Natural killer cell (primary cell): ENCODE measurements around the gene TTC39B. TPM values are rescaled to one million over a fixed set of nuclear protein-coding genes. Genes with fewer than 3 reads are reported as not detected.
"Not testable (repeated sequence)": the region's sequence is repeated elsewhere in the genome, so short reads cannot be mapped to it uniquely, and the experiment has no call there.

Source experiments
- ATAC-seq, 3 donors: fragments of 150-1000 bp in 2 of 3; fragments of 200-7000 bp in 1 of 3; cut with Tn5 transposase; 1 replicate in 1 of 3; 2 replicates in 2 of 3; pipeline ENCODE4 v1.10.0; 2021; ENCODE audit warnings: mild to moderate bottlenecking in 2 of 3, moderate library complexity in 2 of 3
- DNase-seq, 2 donors: peaks; one replicate each; pipeline versions ENCODE4 v3.0.0 to v3.0.0-alpha.2; 2013 to 2021; ENCODE audit warnings: mixed read lengths in 1 of 2
- H3K27ac ChIP-seq: one replicate; pipeline ENCODE4 v1.5.1; 2013; ENCODE audit warnings: mild to moderate bottlenecking, low read length
- H3K27me3 ChIP-seq: one replicate; pipeline ENCODE4 v1.6.1; 2013; ENCODE audit warnings: low read length; ENCODE audit not compliant: control insufficient read depth, insufficient read depth
- H3K36me3 ChIP-seq: one replicate; pipeline ENCODE4 v1.6.1; 2013; ENCODE audit warnings: low read length; ENCODE audit not compliant: control insufficient read depth, insufficient read depth
- H3K4me1 ChIP-seq: one replicate; pipeline ENCODE4 v1.6.1; 2013; ENCODE audit warnings: low read length; ENCODE audit not compliant: control insufficient read depth, insufficient read depth
- H3K4me3 ChIP-seq: one replicate; pipeline ENCODE4 v1.5.1; 2013; ENCODE audit warnings: low read length
- H3K9me3 ChIP-seq: one replicate; pipeline ENCODE4 v1.6.1; 2013; ENCODE audit warnings: low read length; ENCODE audit not compliant: control insufficient read depth, insufficient read depth
- H3K27ac Mint-ChIP-seq, 2 donors: one replicate each; pipeline ENCODE4 v1.8.0; 2022; ENCODE audit warnings: mild to moderate bottlenecking in 2 of 2, mixed read lengths in 2 of 2, moderate library complexity in 1 of 2
- H3K27me3 Mint-ChIP-seq, 2 donors: one replicate each; pipeline ENCODE4 v1.8.0; 2022; ENCODE audit warnings: low read depth in 2 of 2, mixed read lengths in 2 of 2
- H3K36me3 Mint-ChIP-seq: one replicate; pipeline ENCODE4 v1.8.0; 2022; ENCODE audit warnings: mixed read lengths
- H3K4me1 Mint-ChIP-seq, 2 donors: one replicate each; pipeline ENCODE4 v1.8.0; 2022; ENCODE audit warnings: mixed read lengths in 2 of 2
- H3K4me3 Mint-ChIP-seq: one replicate; pipeline ENCODE4 v1.8.0; 2022; ENCODE audit warnings: mild to moderate bottlenecking, moderate library complexity, mixed read lengths
- H3K9me3 Mint-ChIP-seq, 2 donors: one replicate each; pipeline ENCODE4 v1.8.0; 2022; ENCODE audit warnings: mixed read lengths in 2 of 2
- CTCF ChIP-seq: fragments of 200-600 bp; IDR thresholded peaks from one replicate; pipeline ENCODE4 v1.8.0; 2022; ENCODE audit warnings: antibody characterized with exemption
- WGBS: methylation state at CpG from one replicate; pipeline ENCODE4 v1.1.7; 2013; ENCODE audit warnings: missing lambda C conversion rate; ENCODE audit not compliant: insufficient coverage; 5-methylcytosine and 5-hydroxymethylcytosine counted together
- intact Hi-C: fragments of 100-400 bp; cut with micrococcal nuclease; formaldehyde crosslinking; loops from one replicate; pipeline ENCODE4 v1.14.2; 2022
- total RNA-seq, 4 donors: library from RNA; stranded (reverse); fragments of 120-200 nt in 1 of 4; gene quantifications; one replicate each; pipeline versions ENCODE4 v1.2.3 to v1.2.4, GENCODE V29; 2013 to 2022

The TTC39B gene
- total RNA-seq, 3 donors from 2014 or later (not counting 1 experiment from before 2014, with no cell fraction given), result 51.2 to 65.1 (median 54.2) TPM

GRCh38 chr9:15329539-15330109, 22.6 kb upstream of the TTC39B start:
- Histone ChIP-seq H3K4me3 (no peak overlapping the region), H3K27ac (no peak overlapping the region), H3K9me3 (no peaks in the 10 kb centered on the region), H3K36me3 (no peaks in the 10 kb centered on the region), H3K4me1 (no peaks in the 10 kb centered on the region), H3K27me3 (no peaks in the 10 kb centered on the region)
- no peak overlapping the region for H3K27ac Mint-ChIP-seq
- H3K9me3 Mint-ChIP-seq, result no peaks in the 10 kb centered on the region
- peaks cover 10 to 13% of the 10 kb centered on the region in 2 donors for H3K27me3 Mint-ChIP-seq
- no peaks in the 10 kb centered on the region for H3K36me3 Mint-ChIP-seq
- no peaks in the 10 kb centered on the region for H3K4me1 Mint-ChIP-seq
- H3K4me3 Mint-ChIP-seq, result no peak overlapping the region
- intact Hi-C loops, result no loop called here
- 98% methylated on average over 4 of the region's 4 CpGs for WGBS
- TF ChIP-seq CTCF, result no peak
- DNase-seq, result no peak
- ATAC-seq, result no peak

GRCh38 chr9:15328946-15329345, 21.9 kb upstream of the TTC39B start:
- Histone ChIP-seq H3K4me3 (no peak overlapping the region), H3K27me3 (no peaks in the 10 kb centered on the region), H3K36me3 (no peaks in the 10 kb centered on the region), H3K4me1 (no peaks in the 10 kb centered on the region), H3K27ac (no peak overlapping the region), H3K9me3 (peaks cover under 1% of the 10 kb centered on the region)
- ATAC-seq (no peak), DNase-seq (no peak)
- H3K4me3 Mint-ChIP-seq, result no peak overlapping the region
- peaks cover 7 to 9% of the 10 kb centered on the region in 2 donors for H3K27me3 Mint-ChIP-seq
- no peak for TF ChIP-seq CTCF
- WGBS, result 85% methylated on average over 1 of the region's 1 CpG
- intact Hi-C loops, result no loop called here
- no peaks in the 10 kb centered on the region for H3K9me3 Mint-ChIP-seq
- H3K4me1 Mint-ChIP-seq, result no peaks in the 10 kb centered on the region
- H3K27ac Mint-ChIP-seq, result no peak overlapping the region
- H3K36me3 Mint-ChIP-seq, result peaks cover 6% of the 10 kb centered on the region

GRCh38 chr9:15322695-15323094, 15.7 kb upstream of the TTC39B start:
- H3K9me3 ChIP-seq, result peaks cover 11% of the 10 kb centered on the region
- H3K4me1 ChIP-seq, H3K27ac ChIP-seq, intact Hi-C loops, H3K27me3 Mint-ChIP-seq, H3K9me3 Mint-ChIP-seq, DNase-seq, H3K4me1 Mint-ChIP-seq, H3K4me3 ChIP-seq, H3K27me3 ChIP-seq, H3K36me3 ChIP-seq, H3K27ac Mint-ChIP-seq, ATAC-seq, H3K4me3 Mint-ChIP-seq: not testable (repeated sequence)
- WGBS, result 97% methylated on average over 3 of the region's 3 CpGs
- peaks cover 11% of the 10 kb centered on the region for H3K36me3 Mint-ChIP-seq

GRCh38 chr9:15319661-15320060, 12.6 kb upstream of the TTC39B start:
- H3K27ac Mint-ChIP-seq, H3K9me3 Mint-ChIP-seq, H3K27me3 ChIP-seq, H3K4me1 Mint-ChIP-seq, H3K36me3 ChIP-seq, ATAC-seq, DNase-seq, intact Hi-C loops, H3K4me3 ChIP-seq, H3K27ac ChIP-seq, H3K4me1 ChIP-seq, H3K4me3 Mint-ChIP-seq, H3K27me3 Mint-ChIP-seq: not testable (repeated sequence)
- WGBS, result 72% methylated on average over 8 of the region's 9 CpGs
- peaks cover 11% of the 10 kb centered on the region for H3K9me3 ChIP-seq
- peaks cover 11% of the 10 kb centered on the region for H3K36me3 Mint-ChIP-seq
